Left forelimb (tissue), 1 donor: ENCODE measurements around the gene ARID3A.

Experiments used
- DNase-seq: peaks from one replicate; pipeline ENCODE4 v3.0.0-alpha.2; 2018; ENCODE audit warnings: low spot score

The ARID3A gene

GRCh38 chr19:990119-990571, 64.3 kb downstream of the ARID3A start:
- DNase-seq: no peak

- no peak for DNase-seq
Observed at GRCh38 chr19:990746-991145, 64.9 kb downstream of the ARID3A start.

DNA sequence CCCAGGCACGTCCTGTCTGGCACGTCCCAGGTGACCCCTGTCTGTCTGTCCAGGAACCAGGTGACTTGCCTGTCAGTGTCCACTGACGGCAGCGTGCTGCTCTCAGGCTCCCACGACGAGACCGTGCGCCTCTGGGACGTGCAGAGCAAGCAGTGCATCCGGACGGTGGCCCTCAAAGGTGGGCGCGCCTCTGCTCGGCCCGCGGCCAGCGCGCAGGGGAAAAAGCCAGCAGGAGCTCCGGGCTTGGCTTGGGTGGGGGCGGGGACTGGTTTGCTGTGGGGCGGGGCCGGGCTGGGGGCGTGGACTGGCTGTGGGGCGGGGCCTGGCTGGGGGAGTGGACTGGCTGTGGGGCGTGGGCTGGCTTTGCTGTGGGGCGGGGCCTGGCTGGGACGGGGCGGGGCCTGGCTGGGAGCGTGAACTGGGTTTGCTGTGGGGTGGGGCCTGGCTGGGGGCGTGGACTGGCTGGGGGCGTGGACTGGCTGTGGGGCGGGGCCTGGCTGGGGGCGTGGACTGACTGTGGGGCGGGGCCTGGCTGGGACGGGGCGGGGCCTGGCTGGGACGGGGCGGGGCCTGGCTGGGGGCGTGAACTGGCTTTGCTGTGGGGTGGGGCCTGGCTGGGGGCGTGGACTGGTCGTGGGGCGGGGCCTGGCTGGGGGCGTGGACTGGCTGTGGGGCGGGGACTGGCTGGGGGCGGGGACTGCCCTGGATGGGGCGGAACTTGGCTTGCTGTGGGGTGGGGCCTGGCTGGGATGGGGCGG, 65.5 kb downstream of the ARID3A start:
- DNase-seq: no peak

DNA sequence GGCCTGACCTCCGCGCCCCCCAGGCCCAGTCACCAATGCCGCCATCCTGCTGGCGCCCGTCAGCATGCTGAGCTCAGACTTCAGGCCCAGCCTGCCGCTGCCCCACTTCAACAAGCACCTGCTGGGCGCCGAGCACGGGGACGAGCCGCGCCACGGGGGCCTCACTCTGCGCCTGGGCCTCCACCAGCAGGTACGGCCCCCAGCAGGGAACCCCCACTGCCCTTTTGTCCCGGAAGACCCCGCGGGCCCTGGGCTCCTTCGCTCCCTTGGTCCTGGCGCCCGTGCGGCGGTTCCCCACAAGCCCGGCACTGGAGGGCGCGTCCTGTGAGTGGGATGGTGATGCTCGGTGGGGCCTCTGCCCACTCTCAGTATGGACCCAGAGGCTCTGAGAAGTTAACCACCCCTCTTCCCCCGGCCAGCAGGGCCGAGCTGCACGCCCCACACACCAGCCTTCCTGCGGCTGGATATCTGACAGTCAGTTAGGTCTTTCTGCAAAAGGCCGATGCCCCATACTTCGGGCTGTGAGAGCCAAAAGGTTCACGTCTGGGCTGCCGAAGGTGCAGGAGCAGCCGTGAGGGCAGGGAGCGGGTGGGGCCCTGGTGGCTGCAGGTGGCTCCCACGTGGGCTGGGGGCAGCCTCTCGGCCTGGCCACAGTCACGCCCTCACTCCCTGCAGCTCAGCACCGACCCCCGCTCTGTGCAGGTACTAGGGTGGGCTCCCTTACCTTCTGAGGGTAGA, 66.3 kb downstream of the ARID3A start:
- DNase-seq: no peak

DNA sequence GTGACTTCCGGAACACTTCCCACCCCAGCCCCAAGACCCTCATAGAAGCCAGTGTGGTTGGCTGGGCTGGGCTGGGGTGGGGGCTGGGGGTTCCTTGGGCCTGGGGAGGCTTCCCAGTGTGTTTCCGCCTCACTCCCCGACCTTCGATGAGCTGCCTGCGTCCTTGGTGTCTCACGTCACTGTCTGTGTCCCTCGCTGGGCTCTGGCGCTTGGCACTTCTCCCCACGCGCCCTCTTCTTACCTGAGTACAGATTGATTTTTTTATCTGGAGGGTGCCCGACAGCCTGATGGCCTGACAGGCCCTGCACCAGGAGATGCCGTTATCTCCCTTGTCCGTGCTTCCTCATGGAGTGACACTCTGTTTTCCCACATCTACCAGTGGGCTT, 66.8 kb downstream of the ARID3A start:
- no peak for DNase-seq

DNA sequence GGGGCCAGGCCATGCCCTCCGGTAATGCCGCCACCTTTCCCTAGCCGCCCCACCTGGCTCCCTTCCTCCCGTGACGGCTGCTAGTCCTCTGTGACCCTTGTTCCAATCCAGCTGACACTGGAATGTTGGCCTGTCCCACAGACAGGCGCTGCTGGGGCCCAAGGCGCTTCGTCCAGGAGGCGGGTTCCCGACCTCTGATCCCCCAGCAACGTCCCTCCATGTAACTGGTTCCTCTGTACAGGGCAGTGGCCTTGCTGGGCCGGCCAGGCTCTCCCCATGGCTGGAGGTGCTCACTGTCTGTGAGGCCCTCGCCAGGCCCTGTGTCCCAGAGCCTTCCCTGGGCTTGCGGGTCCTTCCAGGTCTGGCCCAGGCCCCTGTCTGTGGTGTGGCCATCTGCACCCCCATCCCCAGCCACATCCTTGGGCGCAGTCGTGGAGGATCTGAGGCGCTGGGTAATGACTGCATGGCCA, 67.6 kb downstream of the ARID3A start:
- DNase-seq: no peak

- DNase-seq: no peak
Observed at GRCh38 chr19:993831-994393, 68.1 kb downstream of the ARID3A start.

GRCh38 chr19:994516-994915, 68.7 kb downstream of the ARID3A start:
- no peak for DNase-seq

DNA sequence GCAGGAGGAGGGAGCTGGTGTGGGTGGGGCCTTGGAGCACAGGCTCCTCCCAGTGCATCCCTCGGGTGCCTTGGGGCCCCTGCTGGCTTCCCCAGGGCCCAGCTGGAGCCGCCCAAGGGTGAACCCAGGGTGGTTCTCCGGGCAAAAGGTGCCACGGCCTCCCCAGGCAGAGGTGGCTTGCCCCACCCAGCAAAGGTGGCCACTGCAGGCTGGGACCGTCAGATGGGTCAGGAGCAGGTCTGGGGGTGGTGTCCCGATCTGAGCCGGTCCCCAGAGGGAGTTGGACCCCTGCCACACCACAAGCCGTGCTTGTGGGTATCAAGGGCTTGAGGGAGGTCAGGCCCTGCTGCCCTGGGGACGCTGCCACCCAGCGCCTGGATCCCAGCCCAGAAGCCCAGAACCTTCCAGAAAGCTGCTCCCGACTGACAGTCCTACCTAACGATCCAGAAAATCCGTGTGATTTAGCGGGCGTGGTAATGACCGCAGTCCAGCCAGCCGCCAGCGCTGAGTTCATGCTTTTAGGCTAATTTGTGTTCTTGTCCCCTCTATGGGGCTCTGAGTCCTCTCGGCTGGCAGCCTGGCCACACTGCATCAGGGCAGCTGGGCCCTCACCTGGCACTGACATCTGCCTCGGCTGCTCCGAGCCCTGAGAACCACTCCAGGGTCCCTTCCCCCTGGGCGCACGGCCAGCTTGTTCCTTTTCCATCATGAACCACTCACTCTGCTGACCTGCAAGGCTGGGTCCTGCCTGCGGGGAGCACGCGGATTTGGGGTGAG, 69.4 kb downstream of the ARID3A start:
- no peak for DNase-seq

DNA sequence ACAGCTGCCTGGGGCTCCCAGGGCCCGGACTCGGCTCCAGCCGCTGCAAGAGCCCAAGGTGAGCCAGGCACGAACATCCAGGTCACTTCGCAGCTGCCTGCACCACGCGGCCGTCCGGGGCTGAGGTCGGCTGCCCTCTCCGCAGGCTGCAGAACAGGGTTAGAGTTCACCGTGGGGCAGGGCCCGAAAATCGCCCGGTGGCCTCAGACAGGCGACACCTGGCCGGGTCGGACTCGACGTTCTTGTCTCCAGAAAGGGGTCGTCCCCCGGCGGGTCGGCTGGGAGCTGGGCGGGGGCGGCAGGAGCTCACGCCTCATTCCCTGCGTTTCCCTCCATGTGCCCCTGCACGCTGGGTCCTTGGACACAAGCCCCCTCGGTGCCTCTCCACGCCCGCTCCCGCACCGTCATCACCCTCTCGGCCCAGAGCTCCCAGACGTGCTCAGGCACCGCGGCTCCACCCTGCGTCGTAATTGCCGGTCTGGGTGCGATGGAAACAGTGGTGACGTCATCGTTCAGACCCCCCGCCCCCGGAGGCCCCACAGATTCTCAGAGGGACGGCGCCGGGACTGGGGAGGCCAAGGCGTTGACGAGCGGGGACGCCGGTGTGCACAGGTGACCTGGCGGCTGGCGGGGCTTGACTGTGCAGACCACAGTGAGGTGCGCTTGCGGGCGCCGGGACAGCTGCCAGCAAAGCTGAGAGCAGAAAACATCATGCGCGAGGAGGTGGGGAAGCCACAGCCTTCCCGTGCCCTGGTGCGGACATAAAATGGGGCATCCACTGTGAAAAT, 70.4 kb downstream of the ARID3A start:
- no peak for DNase-seq

GRCh38 chr19:998064-998463, 72.2 kb downstream of the ARID3A start:
- no peak for DNase-seq

DNA sequence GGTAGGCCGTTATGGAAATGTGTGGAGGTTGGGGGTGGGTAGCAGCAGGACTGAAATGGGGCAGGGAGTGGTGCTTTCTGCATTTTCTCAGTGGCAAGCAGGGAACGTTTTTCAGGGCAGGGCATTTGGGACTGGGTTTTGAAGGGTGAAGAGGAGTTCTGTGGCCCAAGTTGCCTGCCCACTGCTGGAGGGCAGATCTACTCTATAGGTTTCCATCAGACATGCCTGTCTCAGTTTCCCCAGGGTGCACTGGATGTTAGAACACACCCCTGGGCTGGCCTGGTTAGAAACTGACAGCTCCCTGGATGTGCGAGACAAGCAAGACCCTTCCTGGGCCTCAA, 73.5 kb downstream of the ARID3A start:
- no peak for DNase-seq

GRCh38 chr19:1000095-1000494, 74.3 kb downstream of the ARID3A start, which contains the start of gene GRIN3B:
TSS of gene GRIN3B (plus strand) at chr19:1000419. CDS start at chr19:1000438, 19 bp downstream.
- DNase-seq: no peak

- no peak for DNase-seq
Observed at GRCh38 chr19:1000591-1001537, 75.0 kb downstream of the ARID3A start.

- DNase-seq: no peak
Observed at GRCh38 chr19:1001538-1002166, 75.8 kb downstream of the ARID3A start.

DNA sequence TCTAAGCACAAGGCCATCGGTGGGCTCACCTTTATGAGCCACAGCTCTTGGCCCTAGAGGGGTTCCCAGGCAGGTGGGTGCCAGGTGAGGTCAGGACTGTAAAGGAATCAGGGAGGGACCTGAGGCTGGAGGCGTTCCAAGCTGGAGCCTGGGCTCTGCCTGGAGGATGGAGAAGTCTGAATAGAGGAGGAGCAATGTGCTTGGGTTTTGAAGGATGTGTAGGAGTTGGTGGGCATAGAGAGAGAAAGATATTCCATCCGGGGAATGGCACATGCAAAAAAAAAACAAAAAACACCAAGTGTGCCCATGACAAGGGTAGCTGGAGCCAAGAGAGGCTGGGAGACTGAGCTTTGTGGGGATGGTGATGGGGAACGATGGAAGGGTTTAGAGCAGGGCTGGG, 76.8 kb downstream of the ARID3A start:
- DNase-seq: no peak

DNA sequence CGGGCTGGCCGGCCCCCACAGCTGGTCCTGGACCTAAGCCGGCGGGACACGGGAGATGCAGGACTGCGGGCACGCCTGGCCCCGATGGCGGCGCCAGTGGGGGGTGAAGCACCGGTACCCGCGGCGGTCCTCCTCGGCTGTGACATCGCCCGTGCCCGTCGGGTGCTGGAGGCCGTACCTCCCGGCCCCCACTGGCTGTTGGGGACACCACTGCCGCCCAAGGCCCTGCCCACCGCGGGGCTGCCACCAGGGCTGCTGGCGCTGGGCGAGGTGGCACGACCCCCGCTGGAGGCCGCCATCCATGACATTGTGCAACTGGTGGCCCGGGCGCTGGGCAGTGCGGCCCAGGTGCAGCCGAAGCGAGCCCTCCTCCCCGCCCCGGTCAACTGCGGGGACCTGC, 77.4 kb downstream of the ARID3A start:
- no peak for DNase-seq

- no peak for DNase-seq
Observed at GRCh38 chr19:1004204-1004802, 78.5 kb downstream of the ARID3A start.
